OCI-LY7 (cell line): ENCODE measurements around the gene DOK7. TPM values are rescaled to one million over a fixed set of nuclear protein-coding genes. Genes with fewer than 3 reads are reported as not detected.

ENCODE experiments used
- BruUV-seq: library from RNA; stranded (reverse); fragments of 400-500 nt; replicated peaks from 2 replicates; lab custom pipeline; 2021; lab: Mats Ljungman, UMichigan
- CTCF ChIA-PET: fragments of 300-600 bp; sonication (Branson Sonifier 250); formaldehyde crosslinking; loops from one replicate; lab custom pipeline; 2022; ENCODE audit warnings: antibody characterized with exemption; ENCODE audit not compliant: unreplicated experiment; lab: Charles Lee
- POLR2A ChIA-PET: fragments of 300-600 bp; sonication (Branson Sonifier 250); formaldehyde crosslinking; loops from one replicate; lab custom pipeline; 2022; ENCODE audit warnings: antibody characterized with exemption; lab: Charles Lee
- DNase-seq: peaks from one replicate; pipeline ENCODE4 v3.0.0-alpha.2; 2015; ENCODE audit warnings: low spot score
- H2AFZ ChIP-seq: fragments of 200-600 bp; sonication (generic), shearing (Covaris generic); 2 replicates; pipeline ENCODE4 v1.6.1; 2014; ENCODE audit warnings: mild to moderate bottlenecking, antibody characterized with exemption, low read length, moderate library complexity
- H3K27ac ChIP-seq: fragments of 200-600 bp; sonication (generic); 2 replicates; pipeline ENCODE4 v1.5.1; 2014; ENCODE audit warnings: mixed run types, low read depth, mild to moderate bottlenecking, moderate library complexity, low read length, inconsistent platforms; ENCODE audit not compliant: poor library complexity, severe bottlenecking
- H3K36me3 ChIP-seq: fragments of 200-600 bp; sonication (generic); 2 replicates; pipeline ENCODE4 v1.6.1; 2014; ENCODE audit warnings: mild to moderate bottlenecking, antibody characterized with exemption, low read length, moderate library complexity, mixed read lengths; ENCODE audit not compliant: insufficient read depth
- H3K4me1 ChIP-seq: fragments of 200-600 bp; sonication (generic); 2 replicates; pipeline ENCODE4 v1.5.1; 2014; ENCODE audit warnings: mild to moderate bottlenecking, low read length; ENCODE audit not compliant: insufficient read depth, poor library complexity, severe bottlenecking
- H3K4me2 ChIP-seq: fragments of 200-600 bp; sonication (generic); 2 replicates; pipeline ENCODE4 v1.6.1; 2014; ENCODE audit warnings: mild to moderate bottlenecking, low read length
- H3K4me3 ChIP-seq: fragments of 200-600 bp; sonication (generic); 2 replicates; pipeline ENCODE4 v1.5.1; 2014; ENCODE audit warnings: mild to moderate bottlenecking, low read depth, low read length; ENCODE audit not compliant: poor library complexity, severe bottlenecking
- H3K79me2 ChIP-seq: fragments of 200-600 bp; sonication (generic); 2 replicates; pipeline ENCODE4 v1.6.1; 2016; ENCODE audit warnings: low read depth, mild to moderate bottlenecking, low read length, moderate library complexity, mixed read lengths; ENCODE audit not compliant: insufficient read depth
- H3K9me2 ChIP-seq: fragments of 200-600 bp; sonication (generic); 2 replicates; pipeline ENCODE4 v1.6.1; 2016; ENCODE audit warnings: mild to moderate bottlenecking, low read length, mixed read lengths; ENCODE audit not compliant: insufficient read depth
- H3K9me3 ChIP-seq: fragments of 200-600 bp; sonication (generic); 2 replicates; pipeline ENCODE4 v1.6.1; 2014; ENCODE audit warnings: mild to moderate bottlenecking, mixed run types, low read length, mixed read lengths
- H4K20me1 ChIP-seq: fragments of 200-600 bp; sonication (generic); 2 replicates; pipeline ENCODE4 v1.6.1; 2014; ENCODE audit warnings: mild to moderate bottlenecking, antibody characterized with exemption, low read length, moderate library complexity, mixed read lengths; ENCODE audit not compliant: insufficient read depth
- EZH2phosphoT487 ChIP-seq: fragments of 200-600 bp; sonication (generic); IDR thresholded peaks from 2 replicates; pipeline ENCODE4 v1.6.1; 2018; ENCODE audit warnings: low read depth, borderline replicate concordance, mild to moderate bottlenecking, mixed run types, antibody characterized with exemption, low read length, moderate library complexity, mixed read lengths
- intact Hi-C: fragments of 100-400 bp; cut with micrococcal nuclease; formaldehyde crosslinking; loops from one replicate; pipeline ENCODE4 v1.10.0; 2022; ENCODE audit not compliant: unreplicated experiment
- total RNA-seq, 2 experiments: library from RNA; depleted of rRNA in 1 of 2; stranded (reverse); fragments of >200 nt in 1 of 2; shearing (Covaris generic) in 1 of 2; gene quantifications; 2 replicates each; pipeline ENCODE4 v1.2.3, GENCODE V29; 2014 to 2022
- TF ChIP-seq, protein P1 (sequence below): fragments of 200-600 bp; sonication (generic); conservative IDR thresholded peaks from 2 replicates; pipeline ENCODE4 v1.5.1; 2014; ENCODE audit warnings: mild to moderate bottlenecking, antibody characterized with exemption, low read length, moderate library complexity, mixed read lengths

The DOK7 gene
- total RNA-seq, 2 experiments from 2014 or later = 1.5 TPM; not detected in 1

DNA sequence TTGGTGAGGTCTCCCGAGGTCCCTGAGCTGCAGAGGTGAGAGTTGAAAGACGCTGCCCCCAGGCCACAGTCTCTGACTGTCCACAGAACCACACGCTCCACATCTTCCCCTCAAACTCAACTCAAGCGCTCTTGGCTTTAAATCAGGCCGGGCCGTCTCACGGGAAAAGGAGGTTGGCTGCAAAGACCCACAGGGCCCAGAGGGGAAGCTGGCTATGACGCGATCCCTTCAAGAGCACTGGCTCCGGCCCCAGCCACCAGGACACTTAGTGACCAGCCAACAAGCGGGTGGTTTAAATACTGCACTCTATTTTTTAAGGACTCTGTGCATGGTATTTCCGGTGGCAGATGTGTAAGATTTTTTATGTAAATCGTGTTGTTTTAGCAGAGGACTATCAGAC is 49.2 kb downstream of the DOK7 start:
- DNase-seq = no peak
- TF ChIP-seq, protein P1, sequence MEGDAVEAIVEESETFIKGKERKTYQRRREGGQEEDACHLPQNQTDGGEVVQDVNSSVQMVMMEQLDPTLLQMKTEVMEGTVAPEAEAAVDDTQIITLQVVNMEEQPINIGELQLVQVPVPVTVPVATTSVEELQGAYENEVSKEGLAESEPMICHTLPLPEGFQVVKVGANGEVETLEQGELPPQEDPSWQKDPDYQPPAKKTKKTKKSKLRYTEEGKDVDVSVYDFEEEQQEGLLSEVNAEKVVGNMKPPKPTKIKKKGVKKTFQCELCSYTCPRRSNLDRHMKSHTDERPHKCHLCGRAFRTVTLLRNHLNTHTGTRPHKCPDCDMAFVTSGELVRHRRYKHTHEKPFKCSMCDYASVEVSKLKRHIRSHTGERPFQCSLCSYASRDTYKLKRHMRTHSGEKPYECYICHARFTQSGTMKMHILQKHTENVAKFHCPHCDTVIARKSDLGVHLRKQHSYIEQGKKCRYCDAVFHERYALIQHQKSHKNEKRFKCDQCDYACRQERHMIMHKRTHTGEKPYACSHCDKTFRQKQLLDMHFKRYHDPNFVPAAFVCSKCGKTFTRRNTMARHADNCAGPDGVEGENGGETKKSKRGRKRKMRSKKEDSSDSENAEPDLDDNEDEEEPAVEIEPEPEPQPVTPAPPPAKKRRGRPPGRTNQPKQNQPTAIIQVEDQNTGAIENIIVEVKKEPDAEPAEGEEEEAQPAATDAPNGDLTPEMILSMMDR = no peak
- no peak for TF ChIP-seq EZH2phosphoT487
- Histone ChIP-seq H3K9me2 (no peaks in the 10 kb centered on the region), H3K4me3 (no peak overlapping the region), H4K20me1 (no peaks in the 10 kb centered on the region), H3K27ac (no peak overlapping the region), H3K4me2 (no peak overlapping the region), H2AFZ (no peak overlapping the region), H3K36me3 (peaks cover 80% of the 10 kb centered on the region), H3K79me2 (no peaks in the 10 kb centered on the region), H3K4me1 (no peaks in the 10 kb centered on the region), H3K9me3 (no peaks in the 10 kb centered on the region)
- no TSS peak for BruUV-seq
- intact Hi-C loops = no loop called here
- ChIA-PET CTCF (no interaction called here), POLR2A (no interaction called here)

DNA sequence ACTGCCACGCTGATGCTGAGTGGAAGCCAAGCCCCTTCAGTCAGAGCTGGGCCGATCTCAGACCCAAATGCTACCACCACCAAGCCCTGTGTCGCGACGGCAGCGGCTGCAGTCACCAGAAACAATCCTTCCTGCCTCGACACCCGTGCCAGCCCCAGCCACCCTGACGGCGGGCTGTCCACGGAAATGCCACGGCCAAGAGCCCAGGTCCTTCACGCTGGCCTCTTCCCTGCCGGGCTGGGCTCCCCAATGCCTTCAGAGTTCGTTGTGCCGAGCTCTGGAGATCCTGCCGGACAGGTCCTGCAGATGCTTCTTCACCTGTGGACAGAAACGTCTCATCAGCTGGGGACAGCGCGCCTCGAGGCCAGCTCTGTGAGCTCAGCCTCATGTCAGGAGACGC is 49.6 kb downstream of the DOK7 start:
- ChIA-PET POLR2A (no interaction called here), CTCF (no interaction called here)
- Histone ChIP-seq H3K9me2 (no peaks in the 10 kb centered on the region), H3K9me3 (no peaks in the 10 kb centered on the region), H3K4me2 (no peak overlapping the region), H3K27ac (no peak overlapping the region), H2AFZ (no peak overlapping the region), H3K4me3 (no peak overlapping the region), H3K79me2 (no peaks in the 10 kb centered on the region), H3K36me3 (peaks cover 82% of the 10 kb centered on the region), H3K4me1 (no peaks in the 10 kb centered on the region), H4K20me1 (no peaks in the 10 kb centered on the region)
- no peak for TF ChIP-seq EZH2phosphoT487
- TF ChIP-seq, protein P1 = no peak
- no peak for DNase-seq
- no TSS peak for BruUV-seq
- intact Hi-C loops = no loop called here

DNA sequence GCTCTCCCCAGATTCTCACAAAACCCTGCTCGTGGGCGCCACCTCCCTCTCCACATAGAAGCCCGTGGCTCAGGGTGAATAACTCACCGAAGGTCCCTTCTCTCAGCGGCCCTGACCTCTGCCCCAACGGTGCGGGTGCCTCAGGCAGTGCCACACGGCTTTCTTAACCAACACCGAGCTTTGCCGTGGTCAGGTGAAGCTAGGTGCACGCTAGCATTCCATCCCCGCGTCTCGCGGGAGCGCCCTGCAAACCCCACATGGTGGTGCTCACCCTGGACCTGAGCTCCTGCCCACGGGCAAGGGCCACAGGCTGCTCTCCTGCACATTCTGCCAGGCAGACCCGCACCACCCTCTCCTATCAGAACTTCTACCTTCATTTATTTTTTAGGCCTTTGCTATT is 50.7 kb downstream of the DOK7 start:
- BruUV-seq = no TSS peak
- intact Hi-C loops = no loop called here
- H3K4me2 ChIP-seq = no peak overlapping the region
- no peaks in the 10 kb centered on the region for H3K4me1 ChIP-seq
- H2AFZ ChIP-seq = no peak overlapping the region
- H3K27ac ChIP-seq = no peak overlapping the region
- H4K20me1 ChIP-seq = no peaks in the 10 kb centered on the region
- no peaks in the 10 kb centered on the region for H3K9me2 ChIP-seq
- TF ChIP-seq, protein P1 = no peak
- TF ChIP-seq EZH2phosphoT487 = no peak
- ChIA-PET CTCF (no interaction called here), POLR2A (no interaction called here)
- H3K4me3 ChIP-seq = no peak overlapping the region
- DNase-seq = no peak
- no peaks in the 10 kb centered on the region for H3K79me2 ChIP-seq
- H3K9me3 ChIP-seq = no peaks in the 10 kb centered on the region
- H3K36me3 ChIP-seq = peaks cover 80% of the 10 kb centered on the region
